Fibroblast of skin of abdomen (primary cell): Measurements from ENCODE around the gene SEC22A.

Experiments
- DNase-seq: peaks from one replicate; pipeline ENCODE4 v3.0.0-alpha.2; 2013

The SEC22A gene

DNA sequence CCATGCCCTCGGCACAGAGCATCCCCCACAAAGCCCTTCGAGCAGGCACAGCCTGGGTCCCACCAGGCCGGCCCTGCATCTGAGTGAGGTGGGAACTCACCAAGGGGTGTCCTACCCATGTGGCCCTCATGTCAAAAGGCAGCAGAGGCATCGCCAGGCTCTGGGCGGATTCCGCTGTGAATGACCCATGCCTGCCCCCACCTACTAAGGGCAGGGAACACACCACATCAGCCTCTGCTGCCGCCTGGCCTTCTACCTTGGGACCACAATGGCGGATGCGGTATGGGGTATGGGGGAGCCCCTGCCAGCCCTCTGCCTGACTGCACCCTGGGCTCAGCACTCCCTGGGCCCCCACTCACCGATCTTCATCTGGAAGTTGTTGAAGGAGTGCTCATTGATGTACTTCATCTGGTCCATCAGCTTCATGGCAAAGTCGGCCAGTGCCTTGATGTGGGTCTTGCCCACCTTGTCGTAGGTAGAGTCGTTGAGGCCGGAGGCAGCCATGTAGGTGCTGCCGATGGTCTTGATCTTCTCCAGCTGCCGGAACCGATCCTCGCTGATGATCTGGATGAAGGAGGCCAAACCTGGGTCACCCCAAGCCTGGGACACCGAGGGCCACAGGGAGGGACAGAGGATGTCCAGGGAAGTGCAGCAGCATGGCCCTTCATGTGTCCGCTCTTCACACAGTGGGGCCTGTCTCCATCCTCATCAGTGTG is 87.8 kb downstream of the SEC22A start:
- no peak for DNase-seq

DNA sequence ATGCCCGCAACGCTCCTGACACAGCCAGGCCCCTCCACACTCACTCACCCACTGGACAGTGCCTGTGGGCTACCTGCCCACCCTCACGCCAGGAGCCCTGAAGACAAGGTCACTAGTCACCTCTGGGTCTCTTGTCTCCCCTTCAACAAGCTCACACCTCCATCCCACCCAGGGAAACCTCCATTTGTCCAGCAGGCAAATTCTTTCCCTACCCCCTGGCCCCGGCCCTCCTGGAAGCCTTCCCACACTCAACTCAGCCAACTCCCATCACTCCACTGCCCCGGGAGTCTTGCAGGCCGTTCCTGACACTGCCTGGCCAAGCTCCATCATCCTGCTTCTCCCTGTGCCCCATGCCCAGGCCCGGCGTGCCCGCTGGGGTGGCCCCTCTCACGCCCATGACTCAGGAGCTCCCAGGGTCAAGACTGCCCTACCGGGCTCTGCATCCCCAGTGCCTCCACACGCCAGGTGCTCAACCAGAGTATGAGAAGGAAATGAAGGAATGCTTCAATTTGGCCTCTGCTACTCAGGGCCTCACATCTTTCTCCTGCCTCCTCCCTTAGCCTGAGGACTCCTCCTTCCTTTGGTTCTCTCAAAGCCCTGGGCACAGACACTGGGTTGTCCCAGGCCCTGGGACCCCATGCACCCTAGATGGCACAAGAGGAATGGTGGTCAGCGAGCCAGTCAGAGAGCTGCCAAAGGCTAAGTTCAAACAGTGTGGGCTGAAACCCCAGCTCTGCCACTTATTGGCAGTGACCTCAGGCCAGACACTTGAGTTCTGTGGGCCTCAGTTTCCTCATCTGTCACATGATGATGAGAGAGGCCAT is 88.6 kb downstream of the SEC22A start:
- no peak for DNase-seq

DNA sequence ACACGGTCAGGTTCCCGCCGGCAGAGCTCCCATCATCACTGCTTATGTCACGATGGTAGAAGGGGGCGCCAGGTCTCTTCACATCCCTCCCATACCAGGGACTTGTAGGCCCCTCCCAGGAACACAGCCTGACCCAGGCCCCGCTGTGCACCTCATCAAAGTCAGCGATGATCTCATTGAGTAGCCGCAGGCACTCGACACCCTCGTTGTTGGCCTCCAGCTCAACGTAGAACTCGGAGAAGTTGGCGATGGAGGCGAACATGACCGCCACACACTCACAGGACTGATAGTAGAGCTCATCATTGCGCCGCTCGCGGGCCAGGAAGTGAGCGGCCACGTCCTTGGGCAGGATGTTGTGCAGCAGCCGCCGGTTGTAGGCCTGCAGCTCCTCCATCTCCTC is 89.2 kb downstream of the SEC22A start:
- no peak for DNase-seq

DNA sequence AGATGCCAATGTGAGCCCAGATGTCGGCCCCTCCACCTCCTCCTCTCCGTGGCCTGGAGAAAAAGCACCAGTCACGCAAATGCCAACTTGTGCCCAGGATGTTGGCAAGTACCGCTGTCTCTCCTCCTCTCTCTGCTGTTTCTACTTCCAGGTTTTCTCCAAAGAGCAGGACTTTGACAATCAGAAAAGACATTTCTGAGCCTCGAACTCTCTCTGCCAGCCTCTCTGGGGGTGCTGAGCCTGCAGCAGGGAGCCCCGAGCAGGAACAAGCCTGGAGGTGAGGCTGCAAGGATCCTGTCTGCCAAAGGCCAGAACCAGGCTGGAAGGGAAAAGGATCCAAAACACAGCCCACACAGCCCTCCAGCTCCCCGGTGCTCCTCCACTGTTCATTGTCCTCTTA is 89.7 kb downstream of the SEC22A start:
- no peak for DNase-seq

DNA sequence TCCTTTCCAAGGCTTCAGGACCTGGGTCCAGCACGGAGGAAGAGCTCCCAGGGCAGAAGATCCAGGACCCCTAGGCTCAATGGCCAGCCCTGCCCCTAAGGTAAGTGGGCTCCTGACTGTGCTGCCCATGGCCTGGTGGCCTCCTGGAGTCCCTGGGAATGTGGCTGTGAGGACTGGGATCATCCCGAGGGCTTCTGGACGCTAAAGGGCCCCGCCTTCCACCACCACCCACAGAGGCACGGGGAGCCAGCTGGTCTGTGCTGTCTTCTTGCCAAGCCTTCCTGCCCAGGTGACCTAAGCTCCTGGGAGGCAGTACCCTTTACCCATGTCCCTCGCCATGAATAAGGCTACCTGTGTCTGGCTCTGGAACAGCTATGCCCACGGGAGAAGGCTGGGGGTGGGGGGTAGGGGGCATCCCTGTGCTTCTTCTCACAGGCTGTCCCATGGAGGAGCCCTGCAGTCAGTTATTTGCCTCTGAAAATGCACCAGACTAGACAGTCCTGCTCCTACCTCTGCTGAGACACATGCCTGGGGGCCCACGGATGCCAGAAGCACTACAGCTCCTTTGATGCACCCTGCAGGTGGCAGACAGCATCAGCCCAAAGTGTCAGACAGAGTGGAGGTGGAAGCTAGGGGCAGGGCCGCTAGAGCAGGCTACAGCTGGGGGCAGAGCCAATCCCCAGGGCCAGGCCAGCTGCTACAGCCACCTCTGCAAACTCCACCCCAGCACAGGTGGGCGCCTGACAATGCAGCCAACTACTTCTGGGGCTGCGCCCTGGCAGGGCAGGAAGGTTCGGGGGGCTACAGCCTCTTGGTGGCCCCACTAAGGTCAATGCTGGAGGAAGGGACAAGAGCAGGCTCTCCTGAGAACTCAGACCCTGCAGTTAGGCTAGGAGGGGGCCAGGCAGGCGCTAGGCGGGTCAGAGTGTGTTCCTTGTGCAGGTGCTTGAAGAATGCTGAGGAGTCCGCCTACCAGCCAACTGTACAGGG is 90.9 kb downstream of the SEC22A start:
- no peak for DNase-seq

DNA sequence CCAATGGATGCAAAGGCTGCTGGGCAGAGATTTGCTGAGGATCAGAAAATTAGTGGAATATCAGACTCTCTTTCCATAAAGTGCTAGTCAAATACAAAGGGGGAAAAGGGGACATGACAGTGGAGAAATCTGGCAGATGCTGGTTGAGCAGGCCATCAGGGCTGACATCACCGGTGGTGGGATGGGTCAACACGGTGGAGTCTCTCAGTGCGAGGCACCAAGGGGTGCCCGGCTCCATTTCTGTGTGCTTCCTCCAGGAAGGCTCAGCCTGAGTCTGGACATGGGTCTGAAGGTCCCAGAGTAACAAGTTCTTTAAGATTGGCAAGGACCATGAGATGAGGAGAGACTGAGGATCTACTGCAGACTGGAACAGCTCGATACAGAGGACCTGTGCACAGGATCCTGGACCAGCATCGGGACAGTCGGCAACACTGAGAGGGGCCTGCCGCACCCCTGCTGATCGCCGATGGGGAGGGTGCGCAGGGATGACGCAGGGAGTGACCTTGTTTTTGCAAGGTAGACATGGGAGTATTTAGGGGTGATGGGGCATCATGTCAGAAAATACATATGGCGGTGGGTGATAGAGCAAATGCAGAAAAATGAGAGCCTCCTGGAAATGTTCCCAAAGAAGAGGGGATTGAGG is 92.7 kb downstream of the SEC22A start:
- DNase-seq = no peak

DNA sequence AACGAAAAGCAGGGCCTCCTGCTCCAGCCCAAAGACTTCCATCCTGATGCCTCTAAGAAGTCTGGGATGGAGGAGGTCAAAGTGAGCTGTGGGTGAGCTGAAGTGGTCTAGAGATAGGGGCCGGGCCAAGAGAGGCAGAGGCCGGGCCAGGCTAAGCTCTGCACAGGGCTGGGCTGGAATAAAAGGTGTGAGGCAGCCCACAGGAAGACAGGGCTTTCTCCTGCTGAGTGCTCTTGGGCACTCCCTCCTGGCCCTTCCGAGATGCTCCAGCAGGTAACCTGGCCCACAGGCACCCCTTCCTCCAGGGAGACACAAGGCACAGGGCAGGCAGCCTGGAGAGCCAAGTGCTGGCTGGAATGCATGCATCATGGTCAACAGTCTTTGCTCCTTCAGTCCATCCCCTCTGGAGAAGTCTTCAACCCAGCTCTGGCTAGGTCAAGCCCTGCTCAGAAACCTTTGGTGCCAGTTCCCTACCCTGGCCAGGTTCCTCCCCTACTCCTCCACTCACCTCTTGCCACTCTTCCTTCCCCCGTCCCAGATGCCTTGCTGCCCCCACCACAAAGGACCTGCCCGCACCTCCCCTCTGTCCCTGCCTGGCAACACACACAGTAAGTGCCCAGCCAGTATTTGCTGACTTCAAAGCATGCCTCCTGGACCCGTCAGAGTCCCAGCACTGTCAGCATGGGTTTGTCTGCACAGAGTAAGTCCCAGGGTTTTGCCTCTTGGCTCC is 93.6 kb downstream of the SEC22A start:
- no peak for DNase-seq

DNA sequence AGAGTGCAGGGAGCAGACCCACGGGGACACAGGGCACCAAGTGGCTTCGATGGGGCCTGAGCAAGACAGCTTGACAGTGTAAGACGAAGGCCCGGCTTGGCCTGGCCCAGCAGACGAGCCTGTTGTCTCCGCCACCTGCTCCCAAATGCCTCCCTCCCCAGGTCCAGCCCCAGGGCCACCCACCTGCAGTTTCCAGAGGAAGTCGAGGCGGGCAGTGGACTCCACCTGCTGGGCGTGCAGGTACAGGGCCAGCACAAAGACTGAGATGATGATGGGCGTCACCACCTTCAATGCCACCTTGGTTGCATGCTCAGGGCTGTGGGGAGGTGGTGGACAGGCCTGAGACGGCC is 94.1 kb downstream of the SEC22A start:
- no peak for DNase-seq

DNA sequence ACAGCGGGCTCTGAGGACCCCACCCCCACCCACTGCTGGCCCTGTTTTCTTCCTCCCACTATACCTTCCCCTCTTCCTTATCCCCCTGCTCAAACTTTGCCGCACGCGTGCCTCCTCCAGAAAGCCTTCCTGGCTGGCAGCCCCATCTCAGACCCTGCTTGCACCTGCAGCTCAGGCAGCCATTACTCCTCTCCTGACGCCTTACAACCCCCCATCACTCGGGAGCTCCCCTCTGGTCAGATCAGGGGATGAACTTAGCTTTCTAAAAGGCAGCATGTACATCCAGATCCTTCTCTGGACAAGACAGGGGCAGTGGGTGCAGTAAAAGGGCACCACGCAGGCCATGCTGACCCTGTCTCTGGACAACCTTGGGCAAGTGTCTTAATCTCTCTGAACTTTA is 94.5 kb downstream of the SEC22A start:
- DNase-seq = no peak

DNA sequence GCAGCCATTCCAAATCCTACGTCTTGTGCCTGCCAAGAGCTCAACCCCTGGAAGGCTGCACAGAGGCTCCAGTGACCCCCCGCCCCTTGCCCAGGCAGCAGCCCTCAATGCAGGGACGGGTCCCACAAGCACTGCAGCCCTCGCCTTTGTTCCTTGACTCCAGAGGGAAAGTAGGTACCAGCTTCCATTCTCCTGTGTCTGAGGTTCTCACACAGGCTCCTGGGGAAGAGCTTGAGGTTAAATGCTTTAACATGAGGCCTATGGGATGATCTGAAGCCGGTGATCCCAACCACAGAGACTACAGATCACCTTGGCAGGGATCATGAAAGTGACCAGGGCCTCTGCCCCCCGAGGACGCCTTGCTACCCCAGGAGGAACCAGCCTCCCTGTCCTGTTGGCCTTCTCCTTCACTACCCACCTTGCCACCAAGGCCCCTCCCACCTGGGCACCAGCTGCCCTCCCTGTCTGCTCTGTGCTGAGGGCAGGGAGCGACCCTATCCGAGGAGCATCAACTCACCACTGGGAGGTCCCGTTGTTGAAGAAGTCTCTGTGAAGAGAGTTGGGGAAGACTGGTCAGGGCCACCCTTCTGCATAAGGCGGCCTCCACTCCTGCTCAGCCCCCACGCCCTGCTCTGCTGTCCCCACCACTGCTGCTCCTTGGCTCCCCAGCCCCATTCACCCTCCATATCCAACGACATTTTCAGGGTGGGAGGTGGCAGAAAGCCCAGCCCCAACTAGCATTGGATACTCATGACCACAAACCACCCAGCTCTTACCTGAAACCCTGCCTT is 95.3 kb downstream of the SEC22A start:
- no peak for DNase-seq

DNA sequence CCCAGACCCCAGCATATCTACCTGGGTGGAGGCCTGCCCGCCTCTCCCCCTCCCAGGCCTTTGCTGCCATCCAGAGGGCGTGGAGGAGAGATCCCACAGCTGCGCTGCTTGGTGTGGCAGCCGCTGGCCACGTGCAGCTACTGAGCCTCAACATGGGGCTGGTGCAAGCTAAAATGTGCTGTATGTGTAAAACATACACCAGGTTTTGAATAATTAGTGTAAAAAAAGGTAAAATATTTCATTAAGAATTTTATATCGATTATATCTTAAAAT is 95.8 kb downstream of the SEC22A start:
- DNase-seq = no peak

DNA sequence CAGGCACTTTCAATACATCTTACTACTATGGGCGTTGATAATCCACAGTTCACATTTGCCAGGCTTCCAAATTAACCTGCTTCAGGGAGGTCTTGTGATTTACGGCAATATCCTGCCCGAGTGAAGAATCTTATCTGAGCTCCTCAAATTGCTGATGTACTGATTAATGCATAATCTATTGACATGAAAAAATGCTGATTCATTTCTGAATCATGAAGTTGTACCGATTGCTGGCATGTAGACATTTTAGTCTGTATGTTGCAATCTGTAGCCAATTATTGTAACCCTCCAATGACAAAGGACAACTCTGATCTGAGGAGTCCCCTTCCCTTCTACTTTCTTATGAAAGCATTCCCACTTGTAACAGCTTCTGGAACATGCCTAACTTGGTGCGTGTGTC is 97.2 kb downstream of the SEC22A start:
- peak; percentile 31 for DNase-seq

DNA sequence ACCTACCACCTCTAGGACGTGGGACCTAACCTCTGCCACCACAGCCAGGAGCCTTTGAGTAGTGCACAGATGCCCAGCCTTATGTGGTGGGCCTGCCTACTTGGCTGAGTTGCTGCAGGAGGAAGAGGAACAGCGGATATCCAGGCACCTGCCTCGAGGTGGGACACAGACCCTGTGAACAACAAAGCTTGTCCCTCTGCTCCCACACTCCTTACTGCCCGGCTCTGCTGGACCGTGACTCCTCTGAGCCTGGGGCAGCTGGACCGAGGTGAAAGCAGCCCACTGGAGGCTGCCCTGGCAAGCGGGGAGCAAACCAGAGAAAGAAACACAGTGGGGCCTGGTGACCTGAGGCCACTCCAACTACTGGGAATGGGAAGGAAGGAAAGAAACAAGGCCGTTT is 97.8 kb downstream of the SEC22A start:
- DNase-seq = no peak

DNA sequence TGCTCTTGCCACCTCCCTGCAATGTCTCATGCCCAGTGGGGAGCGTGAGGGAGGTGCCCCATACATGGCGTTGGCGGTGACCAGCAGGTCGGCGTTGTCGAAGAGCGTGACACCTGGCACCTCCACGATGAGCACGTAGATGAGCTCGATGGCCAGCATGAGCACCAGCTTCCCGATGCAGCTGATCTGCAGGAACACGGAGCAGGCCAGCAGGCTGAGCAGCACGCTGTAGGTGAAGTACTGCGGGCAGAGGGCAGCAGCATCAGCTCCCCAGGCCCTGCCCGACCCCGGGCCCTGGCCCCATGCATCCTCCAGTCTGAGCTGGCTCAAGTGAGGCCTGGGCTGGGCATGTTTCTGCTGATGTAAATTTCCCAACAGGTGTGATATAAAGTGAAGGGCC is 98.3 kb downstream of the SEC22A start:
- DNase-seq = no peak

DNA sequence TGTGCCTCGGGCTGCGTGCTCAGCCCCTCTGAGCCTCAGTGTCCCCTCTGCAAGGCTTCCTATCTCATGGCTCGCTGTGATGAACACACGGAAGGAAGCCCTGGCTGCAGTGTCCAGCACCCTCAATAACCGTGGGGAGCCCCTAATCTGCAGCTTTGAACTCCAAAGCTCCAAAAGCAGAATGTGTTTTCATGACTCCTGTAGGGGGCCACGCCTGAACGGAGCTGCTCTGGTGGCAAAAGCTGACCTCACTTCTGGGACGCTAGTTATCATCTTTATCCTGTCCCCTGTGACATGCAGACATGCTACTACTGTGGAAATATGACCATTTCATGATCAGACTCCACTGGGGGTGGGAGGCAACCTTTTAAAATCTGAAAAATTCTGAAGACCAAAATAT is 98.8 kb downstream of the SEC22A start:
- no peak for DNase-seq

DNA sequence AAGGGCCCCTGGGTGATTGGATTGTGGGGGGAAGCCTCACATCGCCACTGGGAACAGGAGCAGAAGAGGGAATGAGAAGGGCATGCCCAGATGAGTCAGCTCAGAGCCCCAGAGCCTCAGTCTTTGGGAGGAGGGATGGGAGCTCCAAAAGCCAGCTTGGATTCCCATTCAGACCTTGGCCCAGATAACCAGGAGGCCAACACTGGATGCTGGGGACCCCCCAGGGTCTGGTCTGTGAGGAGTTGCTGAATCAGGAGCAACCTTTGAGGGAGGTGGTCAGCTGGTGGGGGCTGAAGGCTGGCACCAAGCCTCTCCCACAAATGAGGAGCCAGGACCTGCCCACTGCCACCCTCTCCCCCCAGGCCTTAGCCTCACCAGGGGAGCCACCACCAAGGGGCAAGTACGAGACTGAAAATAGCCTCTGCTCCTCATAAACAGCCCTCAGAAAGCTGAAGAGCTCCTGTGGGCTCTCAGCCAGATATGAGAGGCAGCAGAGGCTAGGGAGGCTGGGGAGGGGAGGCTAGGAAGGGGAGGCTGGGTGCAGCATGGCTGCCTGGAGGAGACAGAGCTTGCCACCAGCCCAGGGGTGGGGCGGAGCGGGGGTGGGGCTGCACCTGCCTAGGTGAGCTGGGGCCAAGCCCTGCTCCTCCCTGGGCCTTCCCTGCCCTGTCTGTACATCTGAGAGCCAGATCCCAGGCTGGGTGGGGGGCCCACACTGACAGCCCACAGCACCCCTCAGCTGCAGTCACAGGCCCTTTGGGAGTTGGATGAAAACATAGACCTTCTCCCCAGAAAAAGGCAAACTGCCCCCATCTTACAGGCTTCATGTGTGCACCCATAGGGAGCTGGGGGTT is 99.8 kb downstream of the SEC22A start:
- no peak for DNase-seq

DNA sequence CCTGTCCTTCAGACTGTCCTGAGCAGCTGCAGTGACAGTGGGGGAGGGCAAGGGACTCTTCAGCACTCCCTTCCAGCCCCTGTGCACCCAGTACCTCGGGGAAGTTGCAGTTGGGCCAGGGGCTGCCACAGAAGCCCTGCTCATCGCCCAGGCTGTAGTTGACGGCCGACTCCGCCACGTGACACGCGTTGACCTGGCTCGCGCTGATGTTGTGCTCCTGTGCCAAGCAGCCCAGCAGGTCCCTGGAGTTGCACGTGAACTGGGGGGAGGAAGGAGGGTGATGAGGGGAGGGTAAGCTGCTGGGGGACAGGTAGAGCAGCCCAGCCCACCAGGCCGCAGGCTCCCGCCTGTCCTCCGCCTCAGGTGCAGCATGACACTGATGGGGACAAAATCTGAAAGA is 101.2 kb downstream of the SEC22A start:
- no peak for DNase-seq

DNA sequence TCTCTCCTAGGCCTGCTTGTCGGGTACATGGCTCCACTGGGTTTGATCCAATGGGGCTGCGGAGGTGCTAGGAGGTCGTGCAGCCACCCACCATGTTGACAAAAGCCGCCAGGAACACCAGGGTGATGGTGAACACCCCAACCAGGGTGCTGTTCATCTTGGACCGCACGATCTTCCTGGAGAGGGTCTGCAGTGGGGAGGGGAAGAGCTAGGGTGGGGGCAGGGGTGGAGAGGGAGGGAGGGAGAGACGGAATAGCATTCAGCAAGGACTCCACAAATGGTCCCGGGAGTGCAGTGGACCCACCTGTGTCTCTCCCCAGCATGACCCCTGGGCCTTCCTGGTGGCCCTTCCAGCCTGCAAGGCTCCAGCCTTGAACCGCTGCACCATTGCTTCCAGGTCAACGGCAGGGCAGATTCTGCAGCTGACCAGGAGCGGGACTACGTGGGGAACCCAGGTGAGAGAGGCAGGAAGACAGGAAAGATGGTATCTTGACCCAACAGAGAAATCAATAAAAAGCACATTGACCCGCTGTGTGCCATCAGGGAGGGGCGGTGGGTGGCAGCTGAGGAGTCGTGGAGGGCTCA is 102.3 kb downstream of the SEC22A start:
- DNase-seq = no peak

DNA sequence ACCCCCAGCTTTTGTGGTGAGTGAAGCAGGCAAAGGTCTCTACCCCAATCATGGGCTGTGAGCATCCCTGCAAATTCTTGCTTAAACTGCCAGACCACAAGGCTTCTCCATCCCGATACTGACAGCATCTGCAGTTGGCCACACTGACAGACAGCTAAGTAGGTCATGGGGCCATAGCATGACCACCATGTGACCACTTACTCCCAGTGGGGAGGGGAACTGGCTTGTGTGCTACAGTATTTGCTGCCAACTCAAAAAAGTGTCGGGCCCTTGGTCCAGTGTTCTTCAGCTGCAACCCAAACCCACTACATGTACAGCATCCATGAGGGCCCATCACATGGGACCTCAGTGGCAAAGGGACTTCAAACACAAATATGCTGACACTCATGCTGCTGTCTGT is 103.4 kb downstream of the SEC22A start:
- no peak for DNase-seq

DNA sequence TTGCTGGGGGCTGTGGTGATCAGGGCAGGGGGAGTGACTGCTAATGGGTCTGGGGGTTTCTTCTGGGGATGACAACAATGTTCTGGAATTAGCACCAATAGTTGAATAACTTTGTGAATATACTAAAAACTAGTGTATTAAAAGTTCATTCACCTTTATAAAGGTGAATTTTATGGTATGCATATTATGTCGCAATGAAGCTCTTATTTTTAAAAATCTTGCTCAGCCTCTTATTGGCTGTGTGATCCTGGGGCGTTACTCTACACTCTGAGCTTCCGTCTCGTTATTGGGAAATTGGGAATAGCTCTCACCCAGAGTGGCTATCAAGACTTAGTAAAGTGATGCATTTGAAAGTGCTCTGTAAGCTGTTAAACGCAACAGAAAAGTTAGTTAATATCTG is 105.3 kb downstream of the SEC22A start:
- no peak for DNase-seq
